Smooth muscle cell (in vitro differentiated cells): ENCODE results near the gene EXOC3L4. TPM values are rescaled to one million over a fixed set of nuclear protein-coding genes. Genes with fewer than 3 reads are reported as not detected.

Source experiments
- DNase-seq: peaks from one replicate; lab custom pipeline; 2025; ENCODE audit not compliant: unreplicated experiment; lab: John Stamatoyannopoulos, UW
- H2AFZ ChIP-seq: fragments of 200-600 bp; sonication (generic); 2 replicates; pipeline ENCODE4 v1.6.0; 2016; ENCODE audit warnings: antibody characterized with exemption, low read depth, mild to moderate bottlenecking
- H3F3A ChIP-seq: fragments of 200-600 bp; sonication (generic); 2 replicates; pipeline ENCODE4 v1.6.0; 2017; ENCODE audit warnings: antibody characterized with exemption, low read depth
- H3K27ac ChIP-seq: fragments of 200-600 bp; sonication (generic); 2 replicates; pipeline ENCODE4 v1.5.1; 2016; ENCODE audit warnings: low read depth, mild to moderate bottlenecking
- H3K27me3 ChIP-seq: fragments of 200-600 bp; sonication (generic); 2 replicates; pipeline ENCODE4 v1.6.1; 2016; ENCODE audit warnings: low read depth, mild to moderate bottlenecking
- H3K36me3 ChIP-seq: fragments of 200-600 bp; sonication (generic); 2 replicates; pipeline ENCODE4 v1.5.1; 2016; ENCODE audit warnings: low read depth
- H3K4me1 ChIP-seq: fragments of 200-600 bp; sonication (generic); 2 replicates; pipeline ENCODE4 v1.5.1; 2016; ENCODE audit warnings: low read depth
- H3K4me2 ChIP-seq: fragments of 200-600 bp; sonication (generic); 2 replicates; pipeline ENCODE4 v1.6.0; 2016; ENCODE audit warnings: mild to moderate bottlenecking
- H3K4me3 ChIP-seq: fragments of 200-600 bp; sonication (generic); 2 replicates; pipeline ENCODE4 v1.5.1; 2016; ENCODE audit warnings: mild to moderate bottlenecking
- H3K79me2 ChIP-seq: fragments of 200-600 bp; sonication (generic); 2 replicates; pipeline ENCODE4 v1.6.0; 2016; ENCODE audit warnings: low read depth, mild to moderate bottlenecking
- H3K9ac ChIP-seq: fragments of 200-600 bp; sonication (generic); 2 replicates; pipeline ENCODE4 v1.6.0; 2016; ENCODE audit warnings: low read depth
- H3K9me3 ChIP-seq: fragments of 200-600 bp; sonication (generic); replicated peaks from 2 replicates; pipeline ENCODE4 v1.5.1; 2016; ENCODE audit warnings: low read depth
- H4K20me1 ChIP-seq: fragments of 200-600 bp; sonication (generic); 2 replicates; pipeline ENCODE4 v1.6.0; 2016; ENCODE audit warnings: low read depth
- CTCF ChIP-seq: fragments of 200-600 bp; sonication (generic); IDR thresholded peaks from 2 replicates; pipeline ENCODE4 v1.5.1; 2017; ENCODE audit warnings: borderline replicate concordance, mild to moderate bottlenecking, antibody characterized with exemption; ENCODE audit not compliant: insufficient read depth, poor library complexity, severe bottlenecking
- WGBS: methylation state at CpG from one replicate; pipeline ENCODE4 v1.1.7; 2016; ENCODE audit warnings: low lambda C conversion rate; 5-methylcytosine and 5-hydroxymethylcytosine counted together
- polyA plus RNA-seq: library from polyadenylated mRNA; unstranded; fragments of >200 nt; fragmentation: Nextera tagmentation; extraction: Ambion mirVana; gene quantifications from 2 replicates; pipeline ENCODE4 v1.2.1, GENCODE V29; 2016
- total RNA-seq: library from RNA; depleted of rRNA; stranded (reverse); fragments of >200 nt; gene quantifications from 2 replicates; pipeline ENCODE4 v1.2.3, GENCODE V29; 2014

The EXOC3L4 gene
- total and polyA plus RNA-seq, 2 experiments from 2014 or later: not detected

- no peak for DNase-seq
- no peak overlapping the region for H3K9ac ChIP-seq
- no peak overlapping the region for H3K4me2 ChIP-seq
- no peaks in the 10 kb centered on the region for H3K36me3 ChIP-seq
- no peak overlapping the region for H3K4me3 ChIP-seq
- H3K4me1 ChIP-seq: peaks cover 10% of the 10 kb centered on the region
- H3K27me3 ChIP-seq: no peaks in the 10 kb centered on the region
- no peaks in the 10 kb centered on the region for H3K9me3 ChIP-seq
- TF ChIP-seq CTCF: no peak
- no peak overlapping the region for H2AFZ ChIP-seq
- no peak overlapping the region for H3K27ac ChIP-seq
- peaks cover 22% of the 10 kb centered on the region for H3K79me2 ChIP-seq
- no peaks in the 10 kb centered on the region for H4K20me1 ChIP-seq
- no peaks in the 10 kb centered on the region for H3F3A ChIP-seq
- WGBS: 88% methylated on average over 6 of the region's 6 CpGs
Observed at GRCh38 chr14:103061482-103061976, 33.0 kb upstream of the EXOC3L4 start.

- Histone ChIP-seq H3K27ac (no peak overlapping the region), H3F3A (no peaks in the 10 kb centered on the region), H4K20me1 (no peaks in the 10 kb centered on the region), H3K4me3 (no peak overlapping the region), H3K4me2 (no peak overlapping the region), H2AFZ (no peak overlapping the region), H3K79me2 (peaks cover 5% of the 10 kb centered on the region), H3K9me3 (no peaks in the 10 kb centered on the region), H3K9ac (no peak overlapping the region), H3K27me3 (no peaks in the 10 kb centered on the region), H3K36me3 (no peaks in the 10 kb centered on the region), H3K4me1 (no peaks in the 10 kb centered on the region)
- DNase-seq: no peak
- no peak for TF ChIP-seq CTCF
- 98% methylated on average over 4 of the region's 4 CpGs for WGBS
Observed at GRCh38 chr14:103064436-103064835, 30.1 kb upstream of the EXOC3L4 start.

- Histone ChIP-seq H3K4me2 (no peak overlapping the region), H3K27ac (no peak overlapping the region), H3K27me3 (no peaks in the 10 kb centered on the region), H3F3A (no peaks in the 10 kb centered on the region), H3K79me2 (no peaks in the 10 kb centered on the region), H3K9ac (no peak overlapping the region), H3K4me3 (no peak overlapping the region), H4K20me1 (no peaks in the 10 kb centered on the region), H3K9me3 (no peaks in the 10 kb centered on the region), H3K36me3 (no peaks in the 10 kb centered on the region), H2AFZ (no peak overlapping the region), H3K4me1 (no peaks in the 10 kb centered on the region)
- no peak for DNase-seq
- no peak for TF ChIP-seq CTCF
- 92% methylated on average over 12 of the region's 12 CpGs for WGBS
Observed at GRCh38 chr14:103064978-103065377, 29.5 kb upstream of the EXOC3L4 start.

- TF ChIP-seq CTCF: no peak
- no peak overlapping the region for H3K4me2 ChIP-seq
- no peak for DNase-seq
- H3K4me1 ChIP-seq: no peaks in the 10 kb centered on the region
- no peaks in the 10 kb centered on the region for H3F3A ChIP-seq
- no peak overlapping the region for H2AFZ ChIP-seq
- no peaks in the 10 kb centered on the region for H3K36me3 ChIP-seq
- no peak overlapping the region for H3K4me3 ChIP-seq
- H3K9ac ChIP-seq: no peak overlapping the region
- no peaks in the 10 kb centered on the region for H3K9me3 ChIP-seq
- WGBS: 91% methylated on average over 7 of the region's 7 CpGs
- H4K20me1 ChIP-seq: no peaks in the 10 kb centered on the region
- H3K27ac ChIP-seq: no peak overlapping the region
- H3K27me3 ChIP-seq: no peaks in the 10 kb centered on the region
- H3K79me2 ChIP-seq: no peaks in the 10 kb centered on the region
Observed at GRCh38 chr14:103065861-103066260, 28.7 kb upstream of the EXOC3L4 start.
